ENCODE data around the gene MICAL2. TPM values are rescaled to one million over a fixed set of nuclear protein-coding genes. Genes with fewer than 3 reads are reported as not detected.

Gene MICAL2
- total and polyA plus RNA-seq, 10 of the 15 experiments (the other 5 are each of a cell fraction or from before 2014, with no cell fraction given) = 0.90 to 5.6 (median 2.4) TPM

- no peak overlapping the region for H3K9ac ChIP-seq (ENCODE audit: control insufficient read depth, insufficient read depth, low read length)
- no peak for FAIRE-seq
- H3K27ac ChIP-seq (ENCODE audit: control insufficient read depth, insufficient read depth) = no peak overlapping the region
- no peaks in the 10 kb centered on the region; a peak in 1 of 4 replicates for H3K27me3 ChIP-seq (replicated peaks in 1 of 2; ENCODE audit: control insufficient read depth in 2 of 2, insufficient read depth in 2 of 2, low read length in 1 of 2)
- H3K4me1 ChIP-seq (ENCODE audit: control insufficient read depth, insufficient read depth, low read length) = 0 out of 2 replicates have a peak, but pooled peaks cover 1% of the 10 kb centered on the region
- no peak for DNase-seq (ENCODE audit: low read depth, low spot score)
- intact Hi-C loops (cut with micrococcal nuclease; ENCODE audit: unreplicated experiment) = no loop called here
- ChIA-PET SMC1A (ENCODE audit: uncharacterized antibody, unreplicated experiment) (interaction anchor here (1.1 kb wide), 1 partner anchor 17 kb away, joined by 3 read pairs; no protein-coding TSS in a partner anchor), RAD21 (ENCODE audit: unreplicated experiment) (no interaction called here), CTCF (interaction anchor here (1.6 to 2.6 kb wide), 2 partner anchors 19 to 52 kb away, joined by 3 to 8 read pairs; no protein-coding TSS in a partner anchor), POLR2A (no interaction called here)
- no peak overlapping the region for H3K4me3 ChIP-seq
- 11% methylated on average over 10 of the region's 10 CpGs for WGBS (ENCODE audit: insufficient coverage, insufficient replicate concordance, low lambda C conversion rate, missing lambda C conversion rate)
- BruUV-seq (replicated peaks) = no TSS peak
- in situ Hi-C loops (cut with MboI) = no loop called here
- no peak overlapping the region for H3K4me2 ChIP-seq (ENCODE audit: control insufficient read depth, insufficient read depth)
- ATAC-seq = no peak
- no peaks in the 10 kb centered on the region for H3K79me2 ChIP-seq (ENCODE audit: control insufficient read depth, insufficient read depth, low read length)
- H2AFZ ChIP-seq (ENCODE audit: control insufficient read depth, low read depth, low read length) = no peak overlapping the region
- no peaks in the 10 kb centered on the region for H3K9me3 ChIP-seq (replicated peaks; ENCODE audit: control insufficient read depth, insufficient read depth, low read length)
- H4K20me1 ChIP-seq (ENCODE audit: control insufficient read depth, insufficient read depth) = no peaks in the 10 kb centered on the region
- H3K36me3 ChIP-seq (ENCODE audit: control insufficient read depth in 2 of 2, insufficient read depth in 2 of 2, low read length in 1 of 2) = no peaks in the 10 kb centered on the region
- no peak for TF ChIP-seq ZBTB11 (CRISPR knock-in tag; IDR thresholded peaks at IDR 0.05)
- TF ChIP-seq YY1 (IDR thresholded peaks at IDR 0.05; ENCODE audit: low read depth, low read length) = no peak
- TF ChIP-seq PAX8 (IDR thresholded peaks at IDR 0.05) = no peak
- no peak for TF ChIP-seq RAD21 (IDR thresholded peaks at IDR 0.05; ENCODE audit: insufficient read depth, low read depth, low read length)
- TF ChIP-seq, protein P1, sequence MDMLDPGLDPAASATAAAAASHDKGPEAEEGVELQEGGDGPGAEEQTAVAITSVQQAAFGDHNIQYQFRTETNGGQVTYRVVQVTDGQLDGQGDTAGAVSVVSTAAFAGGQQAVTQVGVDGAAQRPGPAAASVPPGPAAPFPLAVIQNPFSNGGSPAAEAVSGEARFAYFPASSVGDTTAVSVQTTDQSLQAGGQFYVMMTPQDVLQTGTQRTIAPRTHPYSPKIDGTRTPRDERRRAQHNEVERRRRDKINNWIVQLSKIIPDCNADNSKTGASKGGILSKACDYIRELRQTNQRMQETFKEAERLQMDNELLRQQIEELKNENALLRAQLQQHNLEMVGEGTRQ (IDR thresholded peaks at IDR 0.05; ENCODE audit: borderline replicate concordance, low read depth, low read length) = no peak
- TF ChIP-seq EED (IDR thresholded peaks at IDR 0.05; ENCODE audit: low read depth) = no peak
- TF ChIP-seq MEF2B (IDR thresholded peaks at IDR 0.05; ENCODE audit: partially characterized antibody, poor library complexity, severe bottlenecking) = no peak
- TF ChIP-seq, protein P2, sequence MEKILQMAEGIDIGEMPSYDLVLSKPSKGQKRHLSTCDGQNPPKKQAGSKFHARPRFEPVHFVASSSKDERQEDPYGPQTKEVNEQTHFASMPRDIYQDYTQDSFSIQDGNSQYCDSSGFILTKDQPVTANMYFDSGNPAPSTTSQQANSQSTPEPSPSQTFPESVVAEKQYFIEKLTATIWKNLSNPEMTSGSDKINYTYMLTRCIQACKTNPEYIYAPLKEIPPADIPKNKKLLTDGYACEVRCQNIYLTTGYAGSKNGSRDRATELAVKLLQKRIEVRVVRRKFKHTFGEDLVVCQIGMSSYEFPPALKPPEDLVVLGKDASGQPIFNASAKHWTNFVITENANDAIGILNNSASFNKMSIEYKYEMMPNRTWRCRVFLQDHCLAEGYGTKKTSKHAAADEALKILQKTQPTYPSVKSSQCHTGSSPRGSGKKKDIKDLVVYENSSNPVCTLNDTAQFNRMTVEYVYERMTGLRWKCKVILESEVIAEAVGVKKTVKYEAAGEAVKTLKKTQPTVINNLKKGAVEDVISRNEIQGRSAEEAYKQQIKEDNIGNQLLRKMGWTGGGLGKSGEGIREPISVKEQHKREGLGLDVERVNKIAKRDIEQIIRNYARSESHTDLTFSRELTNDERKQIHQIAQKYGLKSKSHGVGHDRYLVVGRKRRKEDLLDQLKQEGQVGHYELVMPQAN (conservative IDR thresholded peaks at IDR 0.05) = no peak
- no peak for TF ChIP-seq TCF3 (IDR thresholded peaks at IDR 0.05; ENCODE audit: borderline replicate concordance, insufficient read depth, low read depth, low read length)
- TF ChIP-seq E2F8 (IDR thresholded peaks at IDR 0.05; ENCODE audit: low read depth, partially characterized antibody) = no peak
- no peak for TF ChIP-seq SPI1 (IDR thresholded peaks at IDR 0.05; ENCODE audit: borderline replicate concordance, insufficient read depth, low read depth, low read length)
- no peak for TF ChIP-seq PBX3 (IDR thresholded peaks at IDR 0.05; ENCODE audit: insufficient replicate concordance, low read depth, low read length)
Observed at GRCh38 chr11:12216671-12217374, 106.4 kb downstream of the MICAL2 start.
